MV-4-11 (cell line): ENCODE data around the gene ELMOD3.
"Not testable (repeated sequence)": the region's sequence is repeated elsewhere in the genome, so short reads cannot be mapped to it uniquely, and the experiment has no call there.

Experiments used
- DNase-seq: peaks from one replicate; lab custom pipeline; 2025; lab: John Stamatoyannopoulos, UW

Gene ELMOD3

GRCh38 chr2:85354286-85355072 is at the start of gene ELMOD3, which contains the start of gene RETSAT:
TSS of gene ELMOD3 (plus strand) at chr2:85354769. CDS start at chr2:85357199, 2,430 bp downstream.
TSS of gene RETSAT (minus strand) at chr2:85354528. CDS start at chr2:85354507, 21 bp downstream.
- DNase-seq = peak; percentile 99

- DNase-seq = peak; percentile 44
These were observed 47.1 kb upstream of the ELMOD3 start for GRCh38 chr2:85307527-85307897.

GRCh38 chr2:85308201-85308600 is 46.4 kb upstream of the ELMOD3 start:
- no peak for DNase-seq

DNA sequence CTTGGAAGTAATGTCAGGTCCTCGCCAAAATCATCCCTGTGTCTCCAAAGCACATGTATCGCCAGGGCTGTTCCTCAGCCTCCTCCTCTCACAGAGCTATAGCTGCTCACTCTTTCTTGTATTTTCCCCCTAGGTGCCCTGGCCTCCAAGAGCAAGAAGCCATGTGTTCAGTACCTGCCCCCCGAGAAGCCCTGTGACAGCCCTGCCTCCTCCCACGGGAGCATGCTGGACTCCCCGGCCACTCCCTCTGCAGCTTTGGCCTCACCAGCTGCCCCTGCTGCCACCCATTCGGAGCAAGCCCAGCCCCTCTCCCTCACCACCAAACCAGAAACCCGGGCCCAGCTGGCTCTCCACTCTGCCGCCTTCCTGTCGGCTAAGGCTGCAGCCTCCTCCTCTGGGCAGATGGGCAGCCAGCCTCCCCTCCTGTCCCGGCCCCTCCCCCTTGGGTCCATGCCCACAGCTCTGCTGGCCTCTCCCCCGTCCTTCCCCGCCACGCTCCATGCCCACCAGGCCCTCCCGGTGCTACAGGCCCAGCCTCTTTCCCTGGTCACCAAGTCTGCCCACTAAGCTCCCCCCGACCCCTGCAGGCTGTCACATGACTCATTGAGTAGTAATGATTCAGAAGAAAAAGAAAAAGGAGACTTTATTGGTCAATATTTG is 45.5 kb upstream of the ELMOD3 start:
- peak; percentile 34 for DNase-seq

- DNase-seq = no peak
These were observed 44.8 kb upstream of the ELMOD3 start for GRCh38 chr2:85309699-85310321.

GRCh38 chr2:85310330-85310729 is 44.2 kb upstream of the ELMOD3 start:
- no peak for DNase-seq

- no peak for DNase-seq
These were observed 42.2 kb upstream of the ELMOD3 start for GRCh38 chr2:85312404-85312803.

DNA sequence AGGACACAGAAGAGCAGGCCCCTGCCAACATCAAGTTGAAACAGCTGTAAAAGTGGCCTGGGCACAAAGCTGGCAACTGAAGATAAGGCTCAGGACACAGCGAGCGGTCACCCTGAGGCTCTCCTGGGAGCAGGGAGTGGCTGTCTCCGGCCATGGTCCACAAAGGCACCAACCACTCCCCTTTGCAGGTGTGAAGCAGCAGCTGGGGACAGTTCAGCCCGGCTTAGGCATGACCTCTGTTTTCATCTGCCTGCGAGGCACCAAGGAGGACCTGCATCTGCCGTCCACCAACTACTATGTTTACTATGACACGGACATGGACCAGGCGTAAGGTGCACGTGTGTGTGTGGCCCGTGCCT is 39.7 kb upstream of the ELMOD3 start:
- DNase-seq = no peak

DNA sequence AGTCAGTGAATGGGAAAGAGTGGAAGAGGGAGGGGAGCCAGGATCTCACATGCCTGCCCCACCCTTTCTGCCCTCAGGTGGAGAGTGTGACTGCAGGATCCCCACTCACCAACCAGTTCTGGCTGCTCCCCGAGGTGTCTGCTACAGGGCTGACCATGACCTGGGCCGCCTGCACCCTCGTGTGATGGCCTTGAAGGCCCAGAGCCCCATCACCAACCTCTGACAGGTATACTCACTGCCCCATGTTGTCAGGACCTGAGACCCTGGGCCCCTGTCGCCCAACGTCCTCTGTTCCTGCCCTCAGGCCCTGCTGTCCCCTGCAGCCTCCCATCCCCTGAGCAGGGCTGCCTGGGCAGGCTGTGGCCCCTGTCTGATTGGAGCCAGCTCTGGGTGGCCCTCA is 38.6 kb upstream of the ELMOD3 start:
- not testable (repeated sequence) for DNase-seq

- peak; percentile 61 for DNase-seq
These were observed 36.1 kb upstream of the ELMOD3 start for GRCh38 chr2:85318222-85319074.

DNA sequence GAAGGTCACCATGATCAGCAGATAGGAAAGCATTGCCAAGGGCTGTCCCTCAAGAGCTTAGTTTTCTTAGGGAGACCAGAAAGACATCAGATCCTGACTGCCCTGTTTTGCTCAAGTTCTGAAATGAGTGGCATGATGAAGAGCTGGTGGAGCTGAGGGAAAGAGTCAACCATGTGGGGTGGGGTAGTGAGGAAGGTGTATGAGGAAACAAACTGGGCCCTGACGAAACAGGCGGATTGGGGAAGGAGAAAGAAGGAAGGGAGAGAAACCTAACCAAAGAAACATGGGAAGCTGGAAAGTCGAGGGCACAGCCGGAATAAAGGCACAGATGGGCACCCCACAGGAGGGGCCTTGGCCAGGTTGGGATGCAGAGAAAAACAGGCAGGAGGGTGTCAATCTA is 34.8 kb upstream of the ELMOD3 start:
- DNase-seq = no peak

DNA sequence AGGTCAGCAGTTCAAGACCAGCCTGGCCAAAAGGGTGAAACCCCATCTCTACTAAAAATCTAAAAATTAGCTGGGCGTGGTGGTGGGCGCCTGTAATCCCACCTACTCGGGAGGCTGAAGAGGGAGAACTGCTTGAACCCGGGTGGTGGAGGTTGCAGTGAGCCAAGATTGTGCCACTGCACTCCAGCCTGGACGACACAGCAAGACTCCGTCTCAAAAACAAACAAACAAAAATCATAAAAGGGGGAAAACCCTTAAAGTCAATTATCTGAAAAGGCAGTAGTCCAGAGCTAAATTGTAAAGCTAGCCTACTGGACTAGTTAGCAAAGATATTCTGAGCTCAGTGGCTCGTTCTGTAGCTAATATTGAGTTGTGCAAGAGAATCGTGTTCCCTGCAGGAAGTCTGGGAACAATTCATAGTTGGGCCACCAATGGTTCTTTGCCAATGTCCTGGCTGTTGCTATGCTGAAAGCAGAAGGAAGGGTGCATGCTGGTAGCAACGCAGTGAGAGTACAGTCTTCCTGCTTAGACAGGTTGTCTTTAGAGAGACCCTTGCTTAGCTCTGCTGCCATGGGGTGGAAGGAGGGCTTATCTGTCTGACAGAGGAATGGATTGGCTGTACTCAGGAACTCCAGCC is 31.1 kb upstream of the ELMOD3 start:
- no peak for DNase-seq

DNA sequence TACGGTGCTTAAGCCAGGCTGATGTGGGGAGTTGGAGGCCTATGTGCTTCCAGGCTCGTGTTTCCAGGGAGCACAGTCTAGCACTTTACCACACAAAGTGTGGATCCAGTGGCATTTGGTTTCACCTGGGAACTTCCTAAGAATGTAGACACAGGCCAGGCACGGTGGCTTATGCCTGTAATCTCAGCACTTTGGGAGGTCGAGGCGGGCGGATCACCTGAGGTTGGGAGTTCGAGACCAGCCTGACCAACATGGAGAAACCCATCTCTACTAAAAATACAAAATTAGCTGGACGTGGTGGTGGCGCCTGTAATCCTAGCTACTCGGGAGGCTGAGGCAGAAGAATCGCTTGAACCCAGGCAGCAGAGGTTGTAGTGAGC is 30.6 kb upstream of the ELMOD3 start:
- DNase-seq = not testable (repeated sequence)

- peak; percentile 57 for DNase-seq
These were observed 29.7 kb upstream of the ELMOD3 start for GRCh38 chr2:85324639-85325465.

DNA sequence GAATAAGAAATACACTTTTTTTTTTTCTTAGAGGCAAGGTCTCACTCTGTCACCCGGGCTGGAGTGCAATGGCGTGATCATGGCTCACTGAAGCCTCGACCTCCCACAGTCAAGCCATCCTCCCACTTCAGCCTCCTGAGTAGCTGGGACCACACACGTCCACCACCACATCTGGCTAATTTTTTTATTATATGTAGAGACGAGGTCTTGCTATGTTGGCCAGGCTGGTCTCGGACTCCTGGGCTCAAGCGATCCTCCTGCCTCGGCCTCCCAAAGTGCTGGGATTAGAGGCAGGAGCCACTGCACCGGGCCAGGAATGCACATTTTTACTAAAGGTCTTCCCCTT is 29.1 kb upstream of the ELMOD3 start:
- no peak for DNase-seq

DNA sequence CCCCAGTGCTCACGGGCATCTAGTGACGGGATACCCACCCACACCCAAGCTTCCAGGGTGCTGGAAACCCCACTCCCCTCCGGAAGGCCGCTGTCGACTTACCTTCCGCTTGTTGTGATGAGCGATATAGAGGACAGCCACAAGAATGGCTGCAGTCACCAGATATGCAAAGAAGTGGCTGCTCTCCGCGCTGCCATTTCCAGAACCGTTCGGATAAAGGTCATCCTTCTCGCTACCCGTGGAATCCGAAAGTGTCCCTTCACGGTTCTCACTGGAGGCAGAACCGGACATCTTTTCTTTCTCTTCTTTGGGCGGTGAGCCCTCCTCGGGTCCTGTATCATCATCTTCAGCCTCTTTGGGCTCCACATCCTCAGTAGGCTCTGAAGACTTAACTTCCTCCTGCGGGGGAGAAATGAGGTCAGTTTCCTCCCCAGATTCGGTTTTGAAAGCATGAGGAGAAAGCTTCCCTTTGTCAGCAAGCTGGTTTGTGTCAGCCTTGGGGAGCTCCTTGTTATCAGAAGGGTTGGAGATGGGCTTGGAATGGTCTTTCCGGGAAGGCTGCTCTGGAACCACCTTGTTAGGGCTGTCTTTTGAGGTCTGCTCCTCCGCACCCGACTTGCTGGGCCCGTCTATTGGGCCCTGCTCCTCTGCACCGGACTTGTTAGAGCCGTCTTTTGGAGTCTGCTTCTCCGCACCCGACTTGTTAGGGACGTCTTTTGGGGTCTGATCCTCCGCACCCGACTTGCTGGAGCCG is 28.0 kb upstream of the ELMOD3 start:
- DNase-seq = peak; percentile 82

GRCh38 chr2:85327160-85327821 is 27.3 kb upstream of the ELMOD3 start:
- DNase-seq = peak; percentile 19

- peak; percentile 92 for DNase-seq
These were observed 26.5 kb upstream of the ELMOD3 start, which contains the start of gene TGOLN2 for GRCh38 chr2:85327822-85328617. TSS of gene TGOLN2 (minus strand) at chr2:85327989. CDS start at chr2:85327962, 27 bp downstream.
